Lower lobe of right lung (tissue), 2 donors: ENCODE data around the gene ZDHHC12. TPM values are rescaled to one million over a fixed set of nuclear protein-coding genes. Genes with fewer than 3 reads are reported as not detected.

Experiments used
- ATAC-seq, 2 donors: fragments of 200-7000 bp; cut with Tn5 transposase; one replicate each; pipeline ENCODE4 v1.9.1; 2020 to 2022; ENCODE audit warnings: mild to moderate bottlenecking in 2 of 2, moderate library complexity in 2 of 2
- DNase-seq: peaks from one replicate; pipeline ENCODE4 v3.0.0-alpha.2; 2020
- H3K27ac ChIP-seq: fragments of 200-600 bp; one replicate; pipeline ENCODE4 v1.8.0; 2022
- H3K27me3 ChIP-seq: fragments of 200-600 bp; one replicate; pipeline ENCODE4 v1.8.0; 2022; ENCODE audit warnings: low read depth
- H3K36me3 ChIP-seq: fragments of 200-600 bp; one replicate; pipeline ENCODE4 v1.8.0; 2022; ENCODE audit warnings: mild to moderate bottlenecking
- H3K4me1 ChIP-seq: fragments of 200-600 bp; one replicate; pipeline ENCODE4 v1.8.0; 2022
- H3K4me3 ChIP-seq: fragments of 200-600 bp; one replicate; pipeline ENCODE4 v1.8.0; 2022; ENCODE audit warnings: mild to moderate bottlenecking
- H3K9me3 ChIP-seq: fragments of 200-600 bp; one replicate; pipeline ENCODE4 v1.8.0; 2022
- CTCF ChIP-seq: fragments of 200-600 bp; IDR thresholded peaks from one replicate; pipeline ENCODE4 v1.8.0; 2022; ENCODE audit warnings: antibody characterized with exemption, mild to moderate bottlenecking
- intact Hi-C: fragments of 100-400 bp; cut with DNase I; formaldehyde crosslinking; loops from one replicate; pipeline ENCODE4 v1.11.0; 2022
- total RNA-seq: library from RNA; stranded (reverse); fragmentation: NEBNext Ultra II Directional; extraction: Animal tissue kit (Norgen Biotek cat#: 25700); gene quantifications from one replicate; pipeline ENCODE4 v1.2.1, GENCODE V29; 2021
- donor health status: DM: no; HTN: yes; CAD: no; lungs with severe emphysema.

Gene ZDHHC12
- total RNA-seq, 1 donor from 2014 or later, result 29.4 TPM

- ATAC-seq, result peak in 1 of 2 donors; percentile 17
These were observed 18.5 kb upstream of the ZDHHC12 start for GRCh38 chr9:128742401-128742800.

GRCh38 chr9:128735373-128735772 lies 11.4 kb upstream of the ZDHHC12 start:
- intact Hi-C loops, result no loop called here
- Histone ChIP-seq H3K27me3 (no peaks in the 10 kb centered on the region), H3K4me1 (no peaks in the 10 kb centered on the region), H3K9me3 (no peaks in the 10 kb centered on the region), H3K4me3 (no peak overlapping the region), H3K27ac (no peak overlapping the region), H3K36me3 (peaks cover 74% of the 10 kb centered on the region)
- DNase-seq (no peak), ATAC-seq (no peak)
- no peak for TF ChIP-seq CTCF

More at GRCh38 chr9:128742401-128742800, 18.5 kb upstream of the ZDHHC12 start:
- TF ChIP-seq CTCF, result no peak
- Histone ChIP-seq H3K27ac (no peak overlapping the region), H3K9me3 (no peaks in the 10 kb centered on the region), H3K4me3 (no peak overlapping the region), H3K36me3 (peaks cover 53% of the 10 kb centered on the region), H3K4me1 (no peaks in the 10 kb centered on the region), H3K27me3 (no peaks in the 10 kb centered on the region)
- intact Hi-C loops, result no loop called here
- DNase-seq, result no peak

GRCh38 chr9:128733256-128733655 lies 9.3 kb upstream of the ZDHHC12 start:
- DNase-seq (peak; percentile 72), ATAC-seq (peak; percentile 79 to 90)
- Histone ChIP-seq H3K36me3 (peaks cover 66% of the 10 kb centered on the region), H3K27me3 (no peaks in the 10 kb centered on the region), H3K9me3 (no peaks in the 10 kb centered on the region), H3K4me1 (no peaks in the 10 kb centered on the region), H3K4me3 (no peak overlapping the region), H3K27ac (peak overlapping the region; percentile 41)
- peak; percentile 65 for TF ChIP-seq CTCF
- intact Hi-C loops, result no loop called here

- Histone ChIP-seq H3K27me3 (no peaks in the 10 kb centered on the region), H3K4me3 (no peak overlapping the region), H3K9me3 (no peaks in the 10 kb centered on the region), H3K4me1 (no peaks in the 10 kb centered on the region), H3K36me3 (peaks cover 65% of the 10 kb centered on the region), H3K27ac (no peak overlapping the region)
- TF ChIP-seq CTCF, result no peak
- DNase-seq (no peak), ATAC-seq (no peak)
- intact Hi-C loops, result no loop called here
These were observed 8.6 kb upstream of the ZDHHC12 start for GRCh38 chr9:128732576-128732975.

GRCh38 chr9:128731691-128732090 lies 7.8 kb upstream of the ZDHHC12 start:
- no peak overlapping the region for H3K4me3 ChIP-seq
- no peak overlapping the region for H3K27ac ChIP-seq
- H3K27me3 ChIP-seq, result no peaks in the 10 kb centered on the region
- H3K4me1 ChIP-seq, result no peaks in the 10 kb centered on the region
- intact Hi-C loops, result no loop called here
- no peak for TF ChIP-seq CTCF
- DNase-seq (no peak), ATAC-seq (no peak)
- H3K36me3 ChIP-seq, result peaks cover 59% of the 10 kb centered on the region
- no peaks in the 10 kb centered on the region for H3K9me3 ChIP-seq

GRCh38 chr9:128731093-128731492 lies 7.2 kb upstream of the ZDHHC12 start:
- no peaks in the 10 kb centered on the region for H3K4me1 ChIP-seq
- ATAC-seq (no peak), DNase-seq (no peak)
- TF ChIP-seq CTCF, result no peak
- H3K27ac ChIP-seq, result no peak overlapping the region
- H3K27me3 ChIP-seq, result no peaks in the 10 kb centered on the region
- intact Hi-C loops, result no loop called here
- no peak overlapping the region for H3K4me3 ChIP-seq
- peaks cover 55% of the 10 kb centered on the region for H3K36me3 ChIP-seq
- no peaks in the 10 kb centered on the region for H3K9me3 ChIP-seq
